LNCaP clone FGC (cell line): ENCODE measurements around the gene OR8J3.

Experiments
- DNase-seq: peaks from one replicate; pipeline ENCODE4 v3.0.0-alpha.2; 2011; ENCODE audit warnings: low read depth
- H3K4me3 ChIP-seq: 2 replicates; pipeline ENCODE4 v1.5.1; 2011; ENCODE audit warnings: mild to moderate bottlenecking, low read depth, low read length, control low read depth
- TF ChIP-seq, protein P1 (sequence below): IDR thresholded peaks from 2 replicates; pipeline ENCODE4 v1.5.1; 2012; ENCODE audit warnings: mild to moderate bottlenecking; ENCODE audit not compliant: control insufficient read depth, insufficient read depth; ENCODE audit errors: extremely low read depth

The OR8J3 gene, protein sequence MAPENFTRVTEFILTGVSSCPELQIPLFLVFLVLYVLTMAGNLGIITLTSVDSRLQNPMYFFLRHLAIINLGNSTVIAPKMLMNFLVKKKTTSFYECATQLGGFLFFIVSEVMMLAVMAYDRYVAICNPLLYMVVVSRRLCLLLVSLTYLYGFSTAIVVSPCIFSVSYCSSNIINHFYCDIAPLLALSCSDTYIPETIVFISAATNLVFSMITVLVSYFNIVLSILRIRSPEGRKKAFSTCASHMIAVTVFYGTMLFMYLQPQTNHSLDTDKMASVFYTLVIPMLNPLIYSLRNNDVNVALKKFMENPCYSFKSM

GRCh38 chr11:56140151-56140661 is at the start of gene OR8J3:
TSS of gene OR8J3 (minus strand) at chr11:56140201. CDS start at chr11:56137718, 2,483 bp downstream.
- TF ChIP-seq, protein P1, sequence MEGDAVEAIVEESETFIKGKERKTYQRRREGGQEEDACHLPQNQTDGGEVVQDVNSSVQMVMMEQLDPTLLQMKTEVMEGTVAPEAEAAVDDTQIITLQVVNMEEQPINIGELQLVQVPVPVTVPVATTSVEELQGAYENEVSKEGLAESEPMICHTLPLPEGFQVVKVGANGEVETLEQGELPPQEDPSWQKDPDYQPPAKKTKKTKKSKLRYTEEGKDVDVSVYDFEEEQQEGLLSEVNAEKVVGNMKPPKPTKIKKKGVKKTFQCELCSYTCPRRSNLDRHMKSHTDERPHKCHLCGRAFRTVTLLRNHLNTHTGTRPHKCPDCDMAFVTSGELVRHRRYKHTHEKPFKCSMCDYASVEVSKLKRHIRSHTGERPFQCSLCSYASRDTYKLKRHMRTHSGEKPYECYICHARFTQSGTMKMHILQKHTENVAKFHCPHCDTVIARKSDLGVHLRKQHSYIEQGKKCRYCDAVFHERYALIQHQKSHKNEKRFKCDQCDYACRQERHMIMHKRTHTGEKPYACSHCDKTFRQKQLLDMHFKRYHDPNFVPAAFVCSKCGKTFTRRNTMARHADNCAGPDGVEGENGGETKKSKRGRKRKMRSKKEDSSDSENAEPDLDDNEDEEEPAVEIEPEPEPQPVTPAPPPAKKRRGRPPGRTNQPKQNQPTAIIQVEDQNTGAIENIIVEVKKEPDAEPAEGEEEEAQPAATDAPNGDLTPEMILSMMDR, result no peak
- DNase-seq, result no peak
- no peak within 1 kb of the TSS for H3K4me3 ChIP-seq

DNA sequence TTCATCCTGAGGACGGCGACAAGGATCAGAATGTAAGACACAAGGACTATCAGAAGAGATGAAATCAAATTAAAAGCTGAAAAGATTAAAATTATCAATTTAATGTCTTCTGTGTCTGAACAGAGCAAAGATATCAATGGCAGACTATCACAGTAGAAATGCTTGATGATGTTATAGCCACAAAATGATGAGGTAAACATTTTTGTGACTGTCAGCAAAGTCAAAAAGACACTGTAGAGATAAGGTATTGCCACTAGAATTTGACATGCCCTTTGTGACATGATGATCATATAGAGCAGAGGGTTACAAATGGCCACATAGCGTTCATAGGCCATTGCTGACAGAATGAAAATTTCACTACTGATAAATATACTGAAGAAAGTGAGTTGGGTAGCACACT is 48.6 kb upstream of the OR8J3 start:
- H3K4me3 ChIP-seq, result no peak overlapping the region
- TF ChIP-seq, protein P1, result no peak
- no peak for DNase-seq

DNA sequence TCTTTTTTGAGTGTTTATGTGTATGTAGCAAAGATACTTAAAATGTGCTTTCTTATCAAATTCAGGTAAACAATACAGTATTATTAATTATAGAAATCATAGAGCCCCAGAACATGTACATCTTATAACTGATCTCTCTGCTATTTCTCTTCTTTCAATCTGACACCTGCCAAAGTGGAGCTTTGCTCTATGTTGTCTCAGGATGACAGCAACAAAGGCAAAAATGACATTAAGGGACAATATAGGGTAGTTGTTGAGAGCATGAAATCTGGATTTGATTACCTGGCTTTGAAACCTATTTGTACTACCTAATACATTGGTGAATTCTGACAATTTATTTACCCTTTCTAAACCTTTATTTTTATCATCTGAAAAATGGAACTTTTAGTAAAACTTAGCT is 43.5 kb upstream of the OR8J3 start:
- TF ChIP-seq, protein P1, result no peak
- no peak overlapping the region for H3K4me3 ChIP-seq
- DNase-seq, result no peak

DNA sequence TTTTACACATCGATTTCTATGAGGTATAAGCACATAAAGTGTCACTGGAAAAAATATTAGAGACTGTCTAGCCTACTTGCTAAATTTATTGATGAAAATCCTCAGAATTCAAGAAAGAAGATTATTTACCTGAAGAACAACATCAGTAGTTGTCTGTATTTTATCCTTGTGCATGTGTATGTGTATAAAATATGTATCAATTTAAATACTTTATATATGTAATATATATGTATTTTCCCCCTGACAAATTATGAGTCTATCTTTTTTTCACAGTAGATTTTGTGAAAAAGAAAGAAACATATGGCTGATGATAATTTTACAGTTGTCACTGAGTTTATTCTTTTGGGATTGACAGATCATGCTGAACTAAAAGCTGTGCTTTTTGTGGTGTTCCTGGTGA is 36.3 kb upstream of the OR8J3 start, which contains the start of gene OR5J2:
TSS of gene OR5J2 (plus strand) at position 301 of the 400 bp plus-strand sequence. CDS start at position 301, 0 bp downstream.
- no peak within 1 kb of the TSS for H3K4me3 ChIP-seq
- no peak for DNase-seq
- TF ChIP-seq, protein P1, result no peak

DNA sequence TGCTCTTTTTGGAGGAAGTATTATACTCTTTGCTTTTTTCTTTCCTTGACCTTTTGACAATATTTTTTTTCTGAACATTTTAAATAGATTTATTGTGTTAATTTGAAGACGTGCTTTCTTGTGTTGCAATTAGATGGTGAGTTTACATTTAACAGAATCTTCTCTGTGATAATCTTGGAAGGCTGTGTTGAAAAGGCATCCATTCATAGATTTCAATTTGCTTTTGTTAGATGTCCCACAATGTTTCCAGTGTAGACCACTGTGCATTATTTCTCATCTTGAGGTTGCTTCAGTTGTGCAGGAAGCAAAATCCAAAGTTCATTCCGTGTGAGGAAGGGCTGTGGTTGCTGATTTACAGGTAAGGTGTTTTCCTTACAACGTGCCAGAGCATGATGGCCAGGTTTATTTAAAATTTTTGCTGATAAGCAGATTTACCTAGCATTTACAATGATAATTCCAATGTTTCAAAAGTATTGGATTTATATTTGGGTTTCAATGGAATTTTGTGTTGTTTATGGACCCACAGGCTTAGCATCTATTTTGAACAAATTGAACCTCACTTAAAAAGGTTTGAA is 32.3 kb upstream of the OR8J3 start:
- no peak overlapping the region for H3K4me3 ChIP-seq
- TF ChIP-seq, protein P1, result no peak
- DNase-seq, result no peak

DNA sequence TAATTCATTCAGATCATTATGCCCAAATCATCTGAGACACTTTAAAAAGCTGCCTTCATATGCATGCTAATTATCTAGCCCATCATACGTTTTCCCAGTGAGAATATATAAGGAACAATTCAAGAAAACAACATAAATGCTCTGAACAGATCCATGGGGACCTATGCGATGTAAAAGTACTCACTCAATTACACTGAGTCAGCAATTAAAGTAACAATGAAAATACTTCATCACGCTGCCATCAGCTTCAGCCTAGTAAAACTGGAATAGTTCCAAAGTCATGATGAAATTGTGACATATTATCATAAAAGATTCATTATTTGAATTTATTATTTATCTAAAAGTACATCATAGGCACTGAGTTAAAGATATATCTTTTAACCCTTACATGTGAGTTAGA is 23.8 kb upstream of the OR8J3 start:
- H3K4me3 ChIP-seq, result no peak overlapping the region
- TF ChIP-seq, protein P1, result no peak

More for the DNA sequence above, 23.8 kb upstream of the OR8J3 start:
- DNase-seq, result no peak
